Stimulated activated CD8-positive, alpha-beta memory T cell treated with anti-CD3 and anti-CD28 coated beads, Interleukin-15, amount 100 ng/mL, for 1 hour (primary cell): ENCODE measurements around the gene DDX50.
"Not testable (repeated sequence)": the region's sequence is repeated elsewhere in the genome, so short reads cannot be mapped to it uniquely, and the experiment has no call there.

Experiments used
- DNase-seq: peaks from one replicate; pipeline ENCODE4 v3.0.0-alpha.2; 2020; ENCODE audit warnings: low read depth

DDX50 gene

GRCh38 chr10:68901105-68901927 lies at the start of gene DDX50:
Gene DDX50, plus strand, starts transcription at chr10:68901315. Its CDS starts 70 bp downstream, at chr10:68901385.
- DNase-seq, result peak; percentile 91

- no peak for DNase-seq
These were observed 44.8 kb upstream of the DDX50 start for GRCh38 chr10:68856352-68856751.

- no peak for DNase-seq
These were observed 44.1 kb upstream of the DDX50 start for GRCh38 chr10:68857005-68857404.

GRCh38 chr10:68861253-68861652 lies 39.9 kb upstream of the DDX50 start:
- DNase-seq, result no peak

- no peak for DNase-seq
These were observed 36.5 kb upstream of the DDX50 start for GRCh38 chr10:68864611-68865010.

- not testable (repeated sequence) for DNase-seq
These were observed 32.9 kb upstream of the DDX50 start for GRCh38 chr10:68868173-68868572.

GRCh38 chr10:68869623-68870022 lies 31.5 kb upstream of the DDX50 start:
- no peak for DNase-seq

GRCh38 chr10:68870061-68870460 lies 31.1 kb upstream of the DDX50 start:
- DNase-seq, result no peak

- DNase-seq, result no peak
These were observed 30.5 kb upstream of the DDX50 start for GRCh38 chr10:68870545-68871104.

GRCh38 chr10:68871105-68871711 lies 29.9 kb upstream of the DDX50 start:
- DNase-seq, result no peak

GRCh38 chr10:68871731-68872342 lies 29.3 kb upstream of the DDX50 start:
- DNase-seq, result no peak

GRCh38 chr10:68876246-68877138 lies 24.6 kb upstream of the DDX50 start:
- DNase-seq, result no peak

- DNase-seq, result no peak
These were observed 23.5 kb upstream of the DDX50 start for GRCh38 chr10:68877482-68878110.

GRCh38 chr10:68878496-68878895 lies 22.6 kb upstream of the DDX50 start:
- DNase-seq, result no peak

- DNase-seq, result no peak
These were observed 21.5 kb upstream of the DDX50 start for GRCh38 chr10:68879628-68880027.

GRCh38 chr10:68880181-68880580 lies 20.9 kb upstream of the DDX50 start:
- DNase-seq, result no peak

GRCh38 chr10:68895041-68895440 lies 6.1 kb upstream of the DDX50 start:
- no peak for DNase-seq

- no peak for DNase-seq
These were observed 3.8 kb upstream of the DDX50 start for GRCh38 chr10:68897336-68897741.

GRCh38 chr10:68899186-68899745 lies 1.8 kb upstream of the DDX50 start:
- no peak for DNase-seq

- DNase-seq, result no peak
These were observed 549 bp upstream of the DDX50 start for GRCh38 chr10:68900427-68901104.
